GM20431 (cell line): ENCODE results near the gene AIG1.
"Not testable (repeated sequence)": the region's sequence is repeated elsewhere in the genome, so short reads cannot be mapped to it uniquely, and the experiment has no call there.

ENCODE experiments used
- in situ Hi-C: fragments of 300-500 bp; cut with MseI, MboI; formaldehyde crosslinking; loops from one replicate; pipeline ENCODE4 v1.15.0; 2020; ENCODE audit warnings: low sequenced_read_pairs; ENCODE audit not compliant: unreplicated experiment

AIG1 gene

DNA sequence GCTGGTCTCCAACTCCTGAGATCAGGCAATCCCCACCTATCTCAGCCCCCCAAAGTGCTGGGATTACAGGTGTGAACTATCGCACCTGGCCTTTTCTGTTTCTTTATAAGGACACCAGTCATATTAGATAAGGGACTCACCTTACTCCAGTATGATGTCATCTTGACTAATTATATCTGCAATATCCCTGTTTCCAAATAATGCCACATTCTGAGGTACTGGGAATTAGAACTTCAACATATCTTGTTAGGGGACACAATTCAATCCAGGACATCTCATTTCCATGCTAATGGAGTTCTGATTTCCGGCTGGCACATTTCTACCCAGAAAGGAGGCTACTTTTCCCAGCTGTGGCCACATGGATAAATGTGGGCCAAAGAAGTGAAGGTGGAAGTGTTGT is 6.4 kb upstream of the AIG1 start:
- in situ Hi-C loops, result no loop called here

DNA sequence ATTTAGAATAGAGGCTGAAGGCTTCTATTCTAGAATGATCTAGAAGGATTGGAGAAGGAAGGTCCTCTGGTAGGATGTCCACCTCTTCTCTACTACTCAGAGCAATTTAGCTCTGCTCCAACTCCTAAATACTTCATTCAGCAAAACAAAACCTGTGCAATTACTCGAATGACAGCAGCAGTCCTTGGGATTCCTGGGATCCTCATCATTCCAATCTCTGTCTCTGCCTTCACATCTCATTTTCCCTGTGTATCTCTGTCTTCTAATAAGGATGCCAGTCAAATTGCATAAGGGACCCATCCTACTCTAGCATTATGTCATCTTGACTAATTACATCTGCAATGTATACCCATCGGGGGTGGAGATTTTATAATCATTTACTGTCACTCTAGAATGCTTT is 5.5 kb upstream of the AIG1 start:
- in situ Hi-C loops, result no loop called here

DNA sequence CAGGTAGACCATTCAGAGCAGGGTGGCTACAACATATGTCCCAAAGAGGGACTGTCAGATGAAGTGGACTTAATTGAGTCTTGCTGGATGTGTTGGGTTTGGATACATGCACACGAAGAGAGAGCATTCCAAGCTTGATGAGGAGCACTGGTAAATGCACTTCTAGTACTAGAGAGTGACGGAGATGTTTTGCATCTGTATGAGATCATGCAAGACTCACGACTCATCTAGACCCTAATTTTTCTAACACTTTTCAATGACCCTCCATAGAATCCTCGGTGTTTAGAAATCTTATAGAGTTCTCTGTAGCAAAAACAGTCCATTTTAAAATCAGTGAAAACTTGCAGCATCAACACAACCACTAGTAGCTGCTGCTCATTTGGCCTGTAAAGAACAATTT is 4.8 kb upstream of the AIG1 start:
- in situ Hi-C loops, result no loop called here

DNA sequence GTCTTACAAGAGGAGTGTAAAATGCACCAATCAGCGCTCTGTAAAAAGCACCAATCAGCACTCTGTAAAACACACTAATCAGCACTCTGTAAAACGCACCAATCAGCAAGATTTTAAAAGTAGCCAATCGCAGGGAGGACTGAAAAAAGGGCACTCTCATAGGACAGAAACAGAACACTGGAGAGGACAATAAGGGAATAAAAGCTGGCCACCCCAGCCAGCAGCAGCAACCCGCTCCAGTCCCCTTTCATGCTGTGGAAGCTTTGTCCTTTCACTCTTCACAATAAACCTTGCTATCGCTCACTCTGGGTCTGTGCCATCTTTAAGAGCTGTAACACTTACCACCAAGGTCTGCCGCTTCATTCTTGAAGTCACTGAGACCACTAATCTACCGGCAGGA is 1.7 kb upstream of the AIG1 start:
- in situ Hi-C loops, result no loop called here

DNA sequence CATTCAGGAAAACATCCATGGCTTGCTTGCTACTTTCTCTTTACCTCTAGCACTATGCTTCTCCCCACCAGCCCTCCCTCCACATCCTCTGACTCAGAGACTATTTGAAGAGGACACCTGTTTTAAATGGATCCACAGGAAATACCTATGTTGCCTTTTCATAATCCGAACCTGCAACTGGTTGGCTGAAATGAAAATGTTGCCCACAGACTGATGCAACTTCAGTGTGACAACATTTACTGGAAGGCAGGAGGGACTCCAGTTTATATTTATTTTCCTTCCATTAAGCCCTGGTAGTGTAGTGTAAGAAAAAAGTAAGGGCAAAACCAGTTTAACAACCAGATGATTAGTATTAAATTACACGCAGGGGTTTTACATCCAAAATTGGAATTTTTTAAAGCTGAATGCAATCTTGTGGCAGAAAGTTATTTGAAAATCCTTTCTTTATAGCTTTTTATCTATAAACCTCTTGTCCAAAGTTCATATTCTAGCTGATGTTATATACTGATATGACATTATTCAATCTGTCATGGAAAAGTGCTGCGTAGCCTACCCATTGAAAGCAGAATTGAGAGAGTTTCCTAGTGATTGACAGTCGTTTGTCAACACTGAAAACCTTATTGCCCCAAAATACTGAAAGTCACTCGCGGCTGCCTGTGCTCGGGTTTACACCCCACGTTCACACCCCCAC is 881 bp upstream of the AIG1 start:
- in situ Hi-C loops, result no loop called here

DNA sequence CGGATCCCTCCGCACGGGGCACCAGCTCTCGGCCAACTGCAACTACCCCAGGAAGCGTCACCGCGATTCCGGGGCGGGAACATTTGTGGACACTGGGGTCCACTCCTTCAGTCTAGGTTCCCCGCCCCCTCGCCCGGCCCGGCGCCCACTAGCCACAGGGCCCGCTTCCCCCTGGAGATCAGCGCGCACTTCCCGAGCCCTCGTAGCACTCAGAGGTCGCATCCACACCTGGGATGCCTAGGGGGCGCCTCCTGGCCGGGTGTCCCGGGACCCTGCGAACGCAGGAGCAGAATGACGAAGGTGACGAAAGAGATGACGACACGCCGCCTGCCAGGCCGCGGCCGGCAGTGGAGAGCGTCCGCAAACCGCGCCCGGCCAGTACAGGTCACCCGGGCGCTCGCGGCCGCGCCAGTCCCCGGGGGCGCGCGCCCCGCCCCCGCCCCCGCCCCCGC is 309 bp upstream of the AIG1 start:
- in situ Hi-C loops, result no loop called here

DNA sequence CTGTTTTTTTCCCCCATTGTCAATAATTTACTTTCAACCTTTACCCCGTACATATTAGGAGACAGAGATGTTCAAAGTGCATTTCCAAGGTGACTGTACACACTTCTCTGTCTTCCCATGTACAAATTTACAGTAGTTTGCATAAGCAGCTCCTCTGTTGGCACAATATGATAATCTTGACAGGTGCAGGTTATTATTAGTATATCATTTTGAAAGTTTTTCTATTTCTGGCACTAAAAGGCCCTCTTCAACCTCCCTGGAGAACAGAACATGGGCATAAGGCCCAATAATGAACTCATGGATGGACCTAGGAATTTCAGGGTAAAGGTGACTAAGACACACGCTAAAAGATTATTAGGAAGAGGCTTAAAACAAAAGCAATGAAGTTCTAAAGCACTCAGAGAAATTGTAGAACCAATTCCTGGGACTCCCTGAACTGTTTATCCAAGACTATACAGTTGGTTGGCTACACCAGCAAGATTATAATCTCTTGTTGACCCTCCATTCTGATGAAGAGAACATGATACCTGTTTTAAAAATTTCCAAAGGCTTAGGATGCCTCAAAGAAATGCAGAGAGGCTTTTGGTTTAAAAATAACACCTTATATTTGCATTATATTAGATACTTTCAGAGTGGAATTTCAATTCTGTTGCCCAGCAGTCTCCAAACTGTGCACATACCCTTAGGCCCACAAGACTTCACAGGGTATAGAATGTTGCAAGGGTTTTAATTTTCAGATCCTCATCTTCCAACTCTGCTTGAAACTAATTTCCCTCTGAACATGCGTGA is 1.1 kb downstream of the AIG1 start:
- in situ Hi-C loops, result no loop called here

DNA sequence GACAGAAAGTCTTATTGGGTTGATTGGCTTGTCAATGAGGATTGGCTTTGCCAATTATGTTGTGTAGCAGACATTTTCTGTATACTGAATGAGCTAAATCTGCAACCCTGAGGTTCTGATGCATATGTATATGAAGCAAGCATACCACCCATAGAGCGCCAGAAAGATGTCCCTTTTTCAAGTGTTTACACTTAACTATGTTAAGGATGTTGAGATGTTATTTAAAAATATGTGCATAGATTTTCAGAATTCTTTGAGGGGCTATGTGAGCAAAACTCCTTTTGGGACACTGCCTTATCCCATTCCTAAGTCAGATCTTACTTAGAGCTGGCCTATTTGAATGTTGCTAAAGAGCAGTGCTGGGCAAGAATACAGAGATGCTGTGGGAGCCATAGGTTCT is 1.9 kb downstream of the AIG1 start:
- in situ Hi-C loops, result no loop called here

DNA sequence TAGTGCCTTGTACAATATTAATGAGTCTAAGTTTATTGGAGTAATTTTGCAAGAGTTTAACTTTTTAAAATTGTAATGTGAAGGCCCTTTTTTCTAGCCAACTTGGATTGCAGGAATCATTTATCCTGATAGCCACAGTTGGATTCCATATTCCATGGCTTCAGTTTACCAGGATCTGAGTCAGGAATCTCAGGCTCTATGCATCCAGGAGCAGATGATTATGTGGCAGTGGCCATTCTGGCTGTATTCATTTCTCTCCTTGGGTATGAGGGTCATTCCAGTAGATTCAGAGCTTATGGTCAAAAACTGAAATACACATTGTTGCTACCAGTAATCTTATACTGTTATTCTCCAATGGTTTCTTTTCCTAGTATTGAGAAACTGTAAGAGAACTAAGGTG is 2.9 kb downstream of the AIG1 start:
- in situ Hi-C loops, result no loop called here

DNA sequence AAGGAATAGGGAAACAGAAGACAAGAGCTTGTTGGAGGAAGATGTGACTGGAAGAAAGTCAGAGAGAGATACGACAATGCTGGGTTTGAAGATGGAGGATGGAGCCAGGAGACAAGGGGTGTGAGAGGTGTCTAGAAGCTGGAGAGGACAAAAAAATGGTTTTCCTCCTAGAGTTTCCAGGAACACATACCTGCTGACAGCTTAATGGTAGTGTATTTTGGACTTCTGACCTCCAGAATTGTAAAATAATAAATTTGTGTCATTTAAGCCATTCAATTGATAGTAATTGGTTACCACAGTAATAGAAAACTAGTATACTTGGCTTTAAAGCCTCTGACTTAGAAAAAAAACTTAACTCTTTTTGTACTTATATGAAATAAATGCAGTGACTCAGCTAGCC is 3.6 kb downstream of the AIG1 start:
- in situ Hi-C loops, result no loop called here

DNA sequence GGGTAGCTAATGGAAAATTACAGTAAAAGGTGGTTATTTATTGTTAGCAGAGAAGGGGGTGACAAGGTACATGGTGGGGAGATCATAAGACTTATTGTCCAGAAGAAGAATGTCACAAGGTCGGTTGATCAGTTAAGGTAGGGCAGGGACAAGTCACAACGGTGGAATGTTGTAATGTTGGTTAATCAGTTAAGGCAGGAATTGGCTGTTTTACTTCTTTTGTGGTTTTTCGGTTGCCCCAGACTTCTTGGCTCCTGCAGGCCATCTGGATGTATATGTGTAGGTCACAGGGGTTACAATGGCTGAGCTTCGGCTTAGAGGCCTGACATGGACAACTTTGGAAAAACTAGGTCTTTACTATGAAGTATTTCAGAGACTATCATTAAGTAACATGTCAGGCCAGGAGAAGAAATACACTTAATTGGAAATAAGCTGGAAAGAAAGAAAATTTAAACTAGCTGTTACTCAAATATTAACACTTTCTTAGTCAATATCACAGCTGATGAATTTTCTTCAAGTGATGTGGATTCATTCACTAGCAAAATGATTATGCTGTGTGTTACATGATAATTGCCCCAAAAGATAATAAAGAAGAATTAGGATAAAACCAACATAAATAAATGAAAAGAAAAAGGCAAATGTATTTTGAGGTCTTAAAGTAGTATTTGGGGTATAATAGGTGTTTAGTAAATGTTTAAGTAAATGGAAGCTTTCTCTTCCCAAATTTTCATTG is 4.4 kb downstream of the AIG1 start:
- in situ Hi-C loops, result no loop called here

DNA sequence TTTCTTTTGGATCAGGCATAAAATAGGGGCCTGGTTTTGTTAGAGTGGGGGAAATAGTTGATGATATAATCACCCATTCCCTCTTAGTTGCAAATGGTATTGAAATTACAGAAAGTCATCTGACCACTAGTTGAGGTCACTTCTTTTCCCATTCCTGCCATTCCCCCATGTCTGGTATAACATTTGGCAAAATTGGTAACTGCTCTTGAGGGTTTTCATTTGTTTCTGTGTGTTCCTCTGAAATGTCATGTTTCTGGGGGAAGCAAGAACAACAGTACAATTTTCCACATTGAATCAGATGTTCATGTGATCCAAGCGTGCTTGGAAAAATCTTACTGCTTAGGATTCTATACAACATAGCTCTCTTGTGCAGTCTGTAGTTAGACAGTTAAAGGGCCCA is 7.3 kb downstream of the AIG1 start:
- in situ Hi-C loops, result no loop called here

DNA sequence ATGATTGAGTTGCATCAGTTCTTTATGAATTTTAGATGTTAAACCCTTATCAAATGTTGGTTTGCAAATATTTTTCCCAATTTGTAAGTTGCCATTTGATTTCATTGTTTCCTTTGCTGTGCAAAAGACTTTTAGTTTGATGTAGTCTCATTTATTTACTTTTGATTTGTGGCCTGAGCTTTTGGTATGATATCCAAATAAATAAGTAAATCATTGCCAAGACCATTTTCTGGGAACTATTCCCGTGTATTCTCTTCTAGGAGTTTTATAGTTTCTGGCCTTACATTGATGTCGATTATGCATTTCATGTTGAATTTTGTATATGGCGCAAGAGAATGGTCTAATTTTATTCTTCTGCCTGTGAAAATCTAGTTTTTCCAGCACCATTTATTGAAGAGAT is 13.4 kb downstream of the AIG1 start:
- in situ Hi-C loops, result no loop called here

DNA sequence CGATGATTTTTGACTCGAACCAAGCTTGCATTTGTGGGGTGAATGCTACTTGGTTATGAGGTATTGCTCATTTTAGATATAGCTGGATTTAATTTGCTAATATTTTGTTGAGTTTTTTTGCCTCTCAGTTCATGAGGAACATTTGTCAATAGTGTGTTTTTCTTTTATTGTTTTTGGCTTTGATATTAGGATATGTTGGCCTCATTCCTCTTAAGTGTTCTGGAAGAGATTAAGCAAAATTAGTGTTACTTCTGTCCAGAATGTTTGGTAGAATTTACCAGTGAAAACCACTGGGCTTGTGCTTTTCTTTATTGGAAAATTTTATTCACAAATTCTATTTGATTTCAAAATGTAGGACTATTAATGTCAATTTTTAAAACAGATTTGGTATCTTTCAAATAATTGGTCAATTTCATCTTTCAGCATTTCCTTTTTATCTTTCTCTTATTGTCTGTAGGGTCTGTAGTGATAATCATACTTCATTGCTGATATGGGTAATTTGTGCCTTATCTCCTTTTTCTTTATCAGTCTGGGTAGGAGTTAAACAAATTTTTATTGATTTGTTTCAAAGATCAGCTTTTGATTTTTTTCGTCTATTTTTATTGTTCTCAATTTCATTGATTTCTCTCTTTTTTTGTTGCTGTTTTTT is 14.1 kb downstream of the AIG1 start:
- in situ Hi-C loops, result no loop called here

DNA sequence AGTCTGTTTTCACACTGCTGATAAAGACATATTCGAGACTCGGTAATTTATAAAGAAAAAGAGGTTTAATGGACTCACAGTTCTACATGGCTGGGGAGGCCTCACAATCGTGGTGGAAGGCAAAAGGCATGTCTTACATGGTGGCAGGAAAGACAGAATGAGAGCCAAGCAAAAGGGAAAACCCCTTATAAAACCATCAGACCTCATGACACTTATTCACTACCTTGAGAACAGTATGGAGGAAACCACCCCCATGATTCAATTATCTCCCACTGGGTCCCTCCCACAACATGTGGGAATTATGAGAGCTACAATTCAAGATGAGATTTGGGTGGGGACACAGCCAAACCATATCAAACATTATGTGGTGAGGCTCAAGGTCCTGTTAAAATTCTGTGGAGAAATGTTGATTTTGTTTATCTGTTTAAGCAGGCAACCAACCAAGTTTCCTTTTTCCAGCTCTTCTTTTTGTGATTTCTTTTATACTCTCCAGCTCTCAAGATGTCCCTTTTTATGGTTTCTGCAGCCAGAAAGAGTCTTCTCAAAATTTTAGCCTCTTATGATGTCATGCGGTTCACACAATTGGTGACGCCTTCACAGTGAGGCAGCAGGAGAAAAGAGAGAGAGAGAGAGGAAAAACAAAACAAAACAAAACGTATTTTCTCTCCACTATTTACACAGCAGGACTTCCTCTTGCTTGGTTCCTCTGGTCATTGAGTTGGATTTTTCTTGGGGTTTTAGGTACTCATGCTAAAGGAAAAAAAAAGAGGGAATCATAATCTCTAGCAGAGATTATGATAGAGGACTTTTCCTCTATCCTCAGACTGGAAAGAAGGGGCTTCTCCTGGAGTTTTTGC is 18.0 kb downstream of the AIG1 start:
- in situ Hi-C loops, result no loop called here

DNA sequence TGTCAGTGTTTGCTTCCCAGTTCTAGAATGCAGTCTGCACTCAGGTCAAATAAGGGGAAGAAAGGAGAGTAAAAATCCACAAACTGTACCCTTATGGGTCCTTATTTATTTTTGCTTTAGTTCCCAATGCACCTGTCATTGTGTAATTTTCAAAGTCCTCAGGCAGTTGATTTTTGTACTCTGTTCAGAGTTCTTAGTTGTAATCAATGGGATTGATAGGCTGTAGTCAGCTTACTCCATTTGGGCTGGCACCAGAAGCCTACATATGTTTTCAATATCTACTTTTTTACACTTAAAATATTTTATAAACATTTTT is 18.6 kb downstream of the AIG1 start:
- in situ Hi-C loops, result no loop called here

DNA sequence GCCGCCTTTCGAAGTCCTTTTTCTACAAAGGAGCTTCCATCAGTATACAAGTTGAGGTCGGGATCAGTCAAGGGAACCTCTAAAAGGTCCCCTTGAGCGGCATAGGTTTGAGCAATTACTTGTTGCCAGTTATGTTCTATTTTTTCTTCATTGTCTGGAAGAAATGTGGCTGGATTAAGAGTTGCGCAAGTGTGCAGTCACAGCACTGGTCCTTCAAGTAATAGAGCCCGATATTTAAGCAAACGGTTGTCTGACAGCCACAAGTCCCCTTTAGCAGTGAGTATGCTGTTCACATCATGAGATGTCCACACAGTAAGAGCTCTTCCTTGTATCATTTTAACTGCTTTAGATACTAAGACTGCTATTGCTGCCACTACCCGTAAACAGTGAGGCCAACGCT is 21.6 kb downstream of the AIG1 start:
- in situ Hi-C loops, result not testable (repeated sequence)

DNA sequence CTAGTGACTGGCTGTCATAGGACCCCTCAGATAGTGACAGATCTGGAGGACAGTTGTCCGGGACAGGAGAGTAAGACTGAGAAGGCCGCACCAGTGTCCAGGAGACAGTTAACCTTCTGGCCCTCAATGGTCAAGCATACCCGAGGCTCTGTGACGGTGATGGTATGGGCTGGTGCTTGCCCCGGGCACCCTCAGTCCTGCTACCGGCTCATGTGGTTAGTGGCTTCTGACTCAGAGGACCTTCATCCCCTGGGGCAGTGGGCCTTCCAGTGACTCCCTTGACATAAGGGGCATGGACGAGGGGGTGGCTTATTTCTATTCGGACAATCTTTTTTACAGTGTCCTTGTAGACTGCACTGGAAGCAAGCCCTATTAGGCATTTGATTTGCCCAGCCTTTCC is 23.3 kb downstream of the AIG1 start:
- in situ Hi-C loops, result not testable (repeated sequence)

DNA sequence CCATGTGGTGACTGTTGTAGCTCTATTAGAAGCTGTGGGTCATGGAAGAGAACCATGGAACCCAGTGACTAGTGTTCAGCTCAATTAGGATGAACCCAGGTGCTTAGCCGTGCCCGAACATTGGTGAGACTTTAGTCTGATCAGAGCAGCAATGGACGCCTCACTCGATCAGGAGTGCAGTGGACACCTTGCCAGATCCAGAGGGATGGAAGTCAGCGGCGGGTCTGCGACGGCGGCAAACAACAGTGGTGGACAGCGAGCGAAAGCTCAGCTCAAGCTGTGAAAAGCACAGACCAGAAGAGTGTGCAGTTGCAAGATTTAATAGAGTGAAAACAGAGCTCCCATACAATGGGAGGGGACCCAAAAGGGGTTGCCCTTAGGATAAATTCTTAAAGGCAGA is 26.6 kb downstream of the AIG1 start:
- in situ Hi-C loops, result not testable (repeated sequence)

DNA sequence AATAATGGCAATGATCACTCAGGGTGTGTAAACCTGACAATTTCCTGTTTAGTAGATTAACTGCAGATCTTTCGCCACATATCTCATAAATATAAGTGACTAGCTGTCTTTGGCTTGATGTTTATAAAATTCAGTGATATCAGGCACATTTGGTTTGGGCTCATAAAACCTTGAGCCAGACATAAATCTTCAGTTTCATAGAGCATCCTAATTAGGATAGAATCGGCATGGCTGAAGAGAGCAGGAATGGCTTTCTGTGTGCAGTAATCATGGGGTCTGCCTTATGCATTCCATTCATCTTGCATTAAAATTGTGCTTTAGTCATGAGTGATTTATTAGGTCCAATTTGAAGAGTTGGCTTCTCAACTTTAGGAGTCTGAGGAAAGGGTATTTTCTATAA is 27.2 kb downstream of the AIG1 start:
- in situ Hi-C loops, result no loop called here
